HG02870 (cell line): ENCODE measurements around the gene OLFML3.

Source experiments
- ATAC-seq: cut with Tn5 transposase; IDR thresholded peaks from one replicate; pipeline ENCODE4 v1.9.1; 2021; ENCODE audit warnings: mild to moderate bottlenecking, moderate library complexity; ENCODE audit not compliant: unreplicated experiment

Gene OLFML3

GRCh38 chr1:113978863-113979702 lies at the start of gene OLFML3:
TSS of gene OLFML3 (plus strand) at chr1:113979474. CDS start at chr1:113979517, 43 bp downstream.
- no peak for ATAC-seq

GRCh38 chr1:113929750-113930498 lies 49.4 kb upstream of the OLFML3 start:
- peak; percentile 28 for ATAC-seq

GRCh38 chr1:113930499-113931161 lies 48.6 kb upstream of the OLFML3 start:
- peak; percentile 15 for ATAC-seq

GRCh38 chr1:113931451-113931851 lies 47.8 kb upstream of the OLFML3 start:
- ATAC-seq: no peak

- ATAC-seq: no peak
Measured at GRCh38 chr1:113934006-113934405, 45.3 kb upstream of the OLFML3 start.

- no peak for ATAC-seq
Measured at GRCh38 chr1:113934511-113935055, 44.7 kb upstream of the OLFML3 start.

GRCh38 chr1:113935176-113935575 lies 44.1 kb upstream of the OLFML3 start:
- ATAC-seq: no peak

GRCh38 chr1:113935970-113936369 lies 43.3 kb upstream of the OLFML3 start:
- ATAC-seq: no peak

- ATAC-seq: no peak
Measured at GRCh38 chr1:113937146-113937545, 42.1 kb upstream of the OLFML3 start.

GRCh38 chr1:113938192-113938591 lies 41.1 kb upstream of the OLFML3 start:
- ATAC-seq: no peak

GRCh38 chr1:113940365-113941244 lies 38.7 kb upstream of the OLFML3 start:
- ATAC-seq: peak; percentile 71

- ATAC-seq: no peak
Measured at GRCh38 chr1:113941245-113941559, 38.1 kb upstream of the OLFML3 start.

GRCh38 chr1:113942527-113942926 lies 36.7 kb upstream of the OLFML3 start:
- ATAC-seq: no peak

- no peak for ATAC-seq
Measured at GRCh38 chr1:113943028-113943811, 36.1 kb upstream of the OLFML3 start.

- no peak for ATAC-seq
Measured at GRCh38 chr1:113945329-113945728, 33.9 kb upstream of the OLFML3 start.

GRCh38 chr1:113946112-113946511 lies 33.2 kb upstream of the OLFML3 start:
- ATAC-seq: no peak

- ATAC-seq: no peak
Measured at GRCh38 chr1:113946678-113947387, 32.4 kb upstream of the OLFML3 start.

- no peak for ATAC-seq
Measured at GRCh38 chr1:113947388-113948107, 31.7 kb upstream of the OLFML3 start.
